GM18498 (cell line): ENCODE results near the gene PSD.

Experiments used
- ATAC-seq: cut with Tn5 transposase; IDR thresholded peaks from one replicate; pipeline ENCODE4 v1.9.1; 2021; ENCODE audit warnings: mild to moderate bottlenecking, moderate library complexity; ENCODE audit not compliant: unreplicated experiment

The PSD gene

GRCh38 chr10:102393411-102394078 is 25.0 kb downstream of the PSD start:
- no peak for ATAC-seq

- no peak for ATAC-seq
Measured at GRCh38 chr10:102392306-102392705, 26.3 kb downstream of the PSD start.

GRCh38 chr10:102389894-102390293 is 28.7 kb downstream of the PSD start:
- no peak for ATAC-seq

- no peak for ATAC-seq
Measured at GRCh38 chr10:102384606-102385429, 33.8 kb downstream of the PSD start.

GRCh38 chr10:102384053-102384452 is 34.5 kb downstream of the PSD start:
- no peak for ATAC-seq

- no peak for ATAC-seq
Measured at GRCh38 chr10:102382871-102383270, 35.7 kb downstream of the PSD start.

GRCh38 chr10:102381983-102382382 is 36.6 kb downstream of the PSD start:
- ATAC-seq, result no peak

- ATAC-seq, result no peak
Measured at GRCh38 chr10:102379383-102379782, 39.2 kb downstream of the PSD start.

- no peak for ATAC-seq
Measured at GRCh38 chr10:102376901-102377300, 41.7 kb downstream of the PSD start.

GRCh38 chr10:102375867-102376266 is 42.7 kb downstream of the PSD start:
- no peak for ATAC-seq

- no peak for ATAC-seq
Measured at GRCh38 chr10:102375250-102375649, 43.3 kb downstream of the PSD start.

- ATAC-seq, result no peak
Measured at GRCh38 chr10:102371295-102371694, 47.3 kb downstream of the PSD start.

- ATAC-seq, result no peak
Measured at GRCh38 chr10:102368077-102368476, 50.5 kb downstream of the PSD start.

- ATAC-seq, result no peak
Measured at GRCh38 chr10:102367441-102367840, 51.1 kb downstream of the PSD start.

GRCh38 chr10:102358712-102359382 is 59.7 kb downstream of the PSD start:
- no peak for ATAC-seq

GRCh38 chr10:102354451-102354850 is 64.1 kb downstream of the PSD start:
- no peak for ATAC-seq
